K562 (cell line): ENCODE measurements around the gene EIF2AK3.

ENCODE experiments used
- ATF7 ChIP-seq: fragments of 450-650 bp; IDR thresholded peaks from 2 replicates; pipeline ENCODE4 v1.7.1; 2014; ENCODE audit warnings: mild to moderate bottlenecking, moderate library complexity
- CLOCK ChIP-seq: fragments of 250-450 bp; sonication (Bioruptor Pico); IDR thresholded peaks from 2 replicates; pipeline ENCODE4 v1.4.0; 2020; ENCODE audit warnings: mild to moderate bottlenecking, moderate library complexity, borderline replicate concordance
- CTCF ChIP-seq, 3 experiments: IDR thresholded peaks in 2 of 3; conservative IDR thresholded peaks in 1 of 3; 2 replicates each; pipeline ENCODE4 v1.5.1; 2011 to 2012; ENCODE audit warnings: low read length in 3 of 3, mild to moderate bottlenecking in 3 of 3, control low read depth in 2 of 3, improper control_type of control experiment in 1 of 3, inconsistent platforms in 1 of 3, low read depth in 1 of 3, mixed read lengths in 1 of 3, moderate library complexity in 1 of 3; ENCODE audit not compliant: insufficient read depth in 2 of 3
- HNRNPH1 ChIP-seq: fragments of 200-400 bp; formaldehyde crosslinking; optimal IDR thresholded peaks from 2 replicates; pipeline ENCODE3; 2017; ENCODE audit warnings: low read depth, mild to moderate bottlenecking, low read length, moderate library complexity
- SIN3A ChIP-seq, 2 experiments: fragments of 150-350 bp in 1 of 2; IDR thresholded peaks; 2 replicates each; pipeline ENCODE4 v1.6.1; 2011 to 2016; ENCODE audit warnings: borderline replicate concordance in 2 of 2, low read depth in 2 of 2, low read length in 2 of 2, mild to moderate bottlenecking in 2 of 2, moderate library complexity in 2 of 2; ENCODE audit not compliant: control insufficient read depth in 1 of 2
- ZFP91 ChIP-seq: sonication (generic); formaldehyde crosslinking; IDR thresholded peaks from 2 replicates; pipeline ENCODE4 v1.8.0; 2022; ENCODE audit warnings: mild to moderate bottlenecking, missing genetic modification reagents

- TF ChIP-seq ZFP91 (no peak), CLOCK (CRISPR knock-in tag) (no peak), CTCF (IDR thresholded peaks at IDR 0.05 in 2 of 3, conservative IDR thresholded peaks at IDR 0.05 in 1 of 3; ENCODE audit: insufficient read depth in 2 of 3, low read depth in 1 of 3, low read length in 3 of 3) (no peak), SIN3A (IDR thresholded peaks at IDR 0.05; ENCODE audit: borderline replicate concordance in 2 of 2, control insufficient read depth in 1 of 2, low read depth in 2 of 2, low read length in 2 of 2) (no peak), ATF7 (no peak), HNRNPH1 (no peak)
Measured at GRCh38 chr2:88637464-88637863, 10.2 kb upstream of the EIF2AK3 start.
